ENCODE measurements around the gene TSPAN15.
A peak's percentile ranks its signal among the peaks of the same experiment; 100 is the strongest.

The TSPAN15 gene

GRCh38 chr10:69504576-69505250 lies 53.4 kb downstream of the TSPAN15 start:
- Histone ChIP-seq H3K4me2 (ENCODE audit: low read length) (no peak overlapping the region), H3K9ac (ENCODE audit: low read length) (no peak overlapping the region), H3K18ac (ENCODE audit: low read length) (no peak overlapping the region), H4K91ac (ENCODE audit: low read depth, low read length) (no peak overlapping the region), H2BK120ac (ENCODE audit: insufficient read depth, low read length, poor library complexity) (no peak overlapping the region), H3K79me2 (ENCODE audit: control insufficient read depth, insufficient read depth, low read length, poor library complexity) (no peaks in the 10 kb centered on the region), H2BK12ac (ENCODE audit: low read length) (no peak overlapping the region), H2AK5ac (ENCODE audit: low read length) (no peak overlapping the region), H3K4me3 (ENCODE audit: low read depth, low read length) (no peak overlapping the region), H3K79me1 (ENCODE audit: low read length) (no peaks in the 10 kb centered on the region), H3K27me3 (ENCODE audit: insufficient read depth, low read length) (no peaks in the 10 kb centered on the region), H3K4me1 (ENCODE audit: control insufficient read depth in 1 of 2, insufficient read depth in 2 of 2, low read length in 2 of 2) (peaks cover 2 to 4% of the 10 kb centered on the region in 2 experiments), H4K8ac (ENCODE audit: low read depth, low read length) (no peak overlapping the region), H3K9me3 (ENCODE audit: insufficient read depth, low read depth, low read length) (no peaks in the 10 kb centered on the region), H2AFZ (ENCODE audit: insufficient read depth, low read length, poor library complexity) (no peak overlapping the region), H3K14ac (ENCODE audit: low read length) (no peak overlapping the region), H3K4ac (ENCODE audit: low read depth, low read length) (no peak overlapping the region), H4K12ac (ENCODE audit: low read depth, low read length) (no peak overlapping the region), H3K36me3 (ENCODE audit: control insufficient read depth in 1 of 2, insufficient read depth in 2 of 2, low read length in 2 of 2) (peaks cover 0 to 4% of the 10 kb centered on the region in 2 experiments), H3K23ac (ENCODE audit: low read length) (no peak overlapping the region), H3K27ac (ENCODE audit: low read depth, low read length) (no peak overlapping the region), H2BK5ac (ENCODE audit: low read depth, low read length, poor library complexity) (no peak overlapping the region)
- WGBS (ENCODE audit: extremely low coverage, insufficient coverage, insufficient read length), result no CpG with 5 or more reads among the region's 6 CpGs
- DNase-seq, result no peak

- peak overlapping the region; percentile 45 for H3K4me3 ChIP-seq (ENCODE audit: low read depth, low read length)
- WGBS (ENCODE audit: extremely low coverage, insufficient coverage, insufficient read length), result no CpG with 5 or more reads among the region's 15 CpGs
- H3K4me1 ChIP-seq (ENCODE audit: control insufficient read depth in 1 of 2, insufficient read depth in 2 of 2, low read length in 2 of 2), result peaks cover 2% of the 10 kb centered on the region in 2 experiments
- no peaks in the 10 kb centered on the region for H3K79me2 ChIP-seq (ENCODE audit: control insufficient read depth, insufficient read depth, low read length, poor library complexity)
- H3K36me3 ChIP-seq (ENCODE audit: control insufficient read depth in 1 of 2, insufficient read depth in 2 of 2, low read length in 2 of 2), result peaks cover 0 to 4% of the 10 kb centered on the region in 2 experiments
- H3K14ac ChIP-seq (ENCODE audit: low read length), result no peak overlapping the region
- no peak overlapping the region for H2AFZ ChIP-seq (ENCODE audit: insufficient read depth, low read length, poor library complexity)
- H3K4me2 ChIP-seq (ENCODE audit: low read length), result no peak overlapping the region
- H2BK120ac ChIP-seq (ENCODE audit: insufficient read depth, low read length, poor library complexity), result no peak overlapping the region
- no peak for DNase-seq
- no peak overlapping the region for H3K23ac ChIP-seq (ENCODE audit: low read length)
- H3K9ac ChIP-seq (ENCODE audit: low read length), result no peak overlapping the region
- no peak overlapping the region for H4K91ac ChIP-seq (ENCODE audit: low read depth, low read length)
- no peak overlapping the region for H3K27ac ChIP-seq (ENCODE audit: low read depth, low read length)
- no peaks in the 10 kb centered on the region for H3K79me1 ChIP-seq (ENCODE audit: low read length)
- H3K9me3 ChIP-seq (ENCODE audit: insufficient read depth, low read depth, low read length), result no peaks in the 10 kb centered on the region
- no peak overlapping the region for H2BK12ac ChIP-seq (ENCODE audit: low read length)
- H3K18ac ChIP-seq (ENCODE audit: low read length), result no peak overlapping the region
- H4K12ac ChIP-seq (ENCODE audit: low read depth, low read length), result no peak overlapping the region
- H2BK5ac ChIP-seq (ENCODE audit: low read depth, low read length, poor library complexity), result no peak overlapping the region
- no peak overlapping the region for H4K8ac ChIP-seq (ENCODE audit: low read depth, low read length)
- no peak overlapping the region for H2AK5ac ChIP-seq (ENCODE audit: low read length)
- no peak overlapping the region for H3K4ac ChIP-seq (ENCODE audit: low read depth, low read length)
- H3K27me3 ChIP-seq (ENCODE audit: insufficient read depth, low read length), result no peaks in the 10 kb centered on the region
Measured at GRCh38 chr10:69505636-69506318, 54.5 kb downstream of the TSPAN15 start.

GRCh38 chr10:69506487-69506833 lies 55.2 kb downstream of the TSPAN15 start:
- Histone ChIP-seq H3K4me1 (ENCODE audit: control insufficient read depth in 1 of 2, insufficient read depth in 2 of 2, low read length in 2 of 2) (peaks cover 2% of the 10 kb centered on the region in 2 experiments), H3K36me3 (ENCODE audit: control insufficient read depth in 1 of 2, insufficient read depth in 2 of 2, low read length in 2 of 2) (peaks cover 0 to 4% of the 10 kb centered on the region in 2 experiments), H3K4me3 (ENCODE audit: low read depth, low read length) (no peak overlapping the region), H3K4me2 (ENCODE audit: low read length) (no peak overlapping the region), H3K18ac (ENCODE audit: low read length) (no peak overlapping the region), H2BK12ac (ENCODE audit: low read length) (no peak overlapping the region), H3K14ac (ENCODE audit: low read length) (no peak overlapping the region), H4K8ac (ENCODE audit: low read depth, low read length) (no peak overlapping the region), H2AK5ac (ENCODE audit: low read length) (no peak overlapping the region), H3K4ac (ENCODE audit: low read depth, low read length) (no peak overlapping the region), H3K27ac (ENCODE audit: low read depth, low read length) (no peak overlapping the region), H4K91ac (ENCODE audit: low read depth, low read length) (no peak overlapping the region), H3K79me2 (ENCODE audit: control insufficient read depth, insufficient read depth, low read length, poor library complexity) (no peaks in the 10 kb centered on the region), H2AFZ (ENCODE audit: insufficient read depth, low read length, poor library complexity) (no peak overlapping the region), H3K9ac (ENCODE audit: low read length) (no peak overlapping the region), H2BK5ac (ENCODE audit: low read depth, low read length, poor library complexity) (no peak overlapping the region), H3K27me3 (ENCODE audit: insufficient read depth, low read length) (no peaks in the 10 kb centered on the region), H3K79me1 (ENCODE audit: low read length) (no peaks in the 10 kb centered on the region), H3K23ac (ENCODE audit: low read length) (no peak overlapping the region), H4K12ac (ENCODE audit: low read depth, low read length) (no peak overlapping the region), H3K9me3 (ENCODE audit: insufficient read depth, low read depth, low read length) (no peaks in the 10 kb centered on the region), H2BK120ac (ENCODE audit: insufficient read depth, low read length, poor library complexity) (no peak overlapping the region)
- WGBS (ENCODE audit: extremely low coverage, insufficient coverage, insufficient read length), result no CpG with 5 or more reads among the region's 3 CpGs
- DNase-seq, result no peak

DNA sequence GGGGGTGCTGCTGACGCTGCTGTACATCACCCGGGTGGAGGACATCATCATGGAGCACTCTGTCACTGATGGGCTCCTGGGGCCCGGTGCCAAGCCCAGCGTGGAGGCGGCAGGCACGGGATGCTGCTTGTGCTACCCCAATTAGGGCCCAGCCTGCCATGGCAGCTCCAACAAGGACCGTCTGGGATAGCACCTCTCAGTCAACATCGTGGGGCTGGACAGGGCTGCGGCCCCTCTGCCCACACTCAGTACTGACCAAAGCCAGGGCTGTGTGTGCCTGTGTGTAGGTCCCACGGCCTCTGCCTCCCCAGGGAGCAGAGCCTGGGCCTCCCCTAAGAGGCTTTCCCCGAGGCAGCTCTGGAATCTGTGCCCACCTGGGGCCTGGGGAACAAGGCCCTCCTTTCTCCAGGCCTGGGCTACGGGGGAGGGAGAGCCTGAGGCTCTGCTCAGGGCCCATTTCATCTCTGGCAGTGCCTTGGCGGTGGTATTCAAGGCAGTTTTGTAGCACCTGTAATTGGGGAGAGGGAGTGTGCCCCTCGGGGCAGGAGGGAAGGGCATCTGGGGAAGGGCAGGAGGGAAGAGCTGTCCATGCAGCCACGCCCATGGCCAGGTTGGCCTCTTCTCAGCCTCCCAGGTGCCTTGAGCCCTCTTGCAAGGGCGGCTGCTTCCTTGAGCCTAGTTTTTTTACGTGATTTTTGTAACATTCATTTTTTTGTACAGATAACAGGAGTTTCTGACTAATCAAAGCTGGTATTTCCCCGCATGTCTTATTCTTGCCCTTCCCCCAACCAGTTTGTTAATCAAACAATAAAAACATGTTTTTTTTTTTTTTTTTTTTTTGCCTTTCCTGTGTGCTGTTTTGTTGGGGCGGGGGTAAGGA lies 55.8 kb downstream of the TSPAN15 start:
- peak; percentile 35 to 66 for DNase-seq
- Histone ChIP-seq H2AFZ (ENCODE audit: insufficient read depth, low read length, poor library complexity) (no peak overlapping the region), H4K12ac (ENCODE audit: low read depth, low read length) (no peak overlapping the region), H3K4me1 (ENCODE audit: control insufficient read depth in 1 of 2, insufficient read depth in 2 of 2, low read length in 2 of 2) (peaks cover 2% of the 10 kb centered on the region in 2 experiments), H2BK5ac (ENCODE audit: low read depth, low read length, poor library complexity) (no peak overlapping the region), H3K27me3 (ENCODE audit: insufficient read depth, low read length) (no peaks in the 10 kb centered on the region), H4K91ac (ENCODE audit: low read depth, low read length) (no peak overlapping the region), H3K79me2 (ENCODE audit: control insufficient read depth, insufficient read depth, low read length, poor library complexity) (no peaks in the 10 kb centered on the region), H3K36me3 (ENCODE audit: control insufficient read depth in 1 of 2, insufficient read depth in 2 of 2, low read length in 2 of 2) (peaks cover 0 to 4% of the 10 kb centered on the region in 2 experiments), H2AK5ac (ENCODE audit: low read length) (no peak overlapping the region), H3K79me1 (ENCODE audit: low read length) (no peaks in the 10 kb centered on the region), H3K23ac (ENCODE audit: low read length) (no peak overlapping the region), H3K4me3 (ENCODE audit: low read depth, low read length) (no peak overlapping the region), H4K8ac (ENCODE audit: low read depth, low read length) (peak overlapping the region; percentile 20), H3K4me2 (ENCODE audit: low read length) (peak overlapping the region; percentile 43), H2BK12ac (ENCODE audit: low read length) (no peak overlapping the region), H3K18ac (ENCODE audit: low read length) (no peak overlapping the region), H3K27ac (ENCODE audit: low read depth, low read length) (no peak overlapping the region), H3K9ac (ENCODE audit: low read length) (no peak overlapping the region), H3K4ac (ENCODE audit: low read depth, low read length) (no peak overlapping the region), H3K14ac (ENCODE audit: low read length) (no peak overlapping the region), H3K9me3 (ENCODE audit: insufficient read depth, low read depth, low read length) (no peaks in the 10 kb centered on the region), H2BK120ac (ENCODE audit: insufficient read depth, low read length, poor library complexity) (no peak overlapping the region)
- no CpG with 5 or more reads among the region's 19 CpGs for WGBS (ENCODE audit: extremely low coverage, insufficient coverage, insufficient read length)

All from trophoblast cell (in vitro differentiated cells and primary cell).